Activated T-cell treated with anti-CD3 and anti-CD28 coated beads, Interleukin-2, amount 50 U/mL, for 72 hours (primary cell): ENCODE results near the gene BRSK2. TPM values are rescaled to one million over a fixed set of nuclear protein-coding genes. Genes with fewer than 3 reads are reported as not detected.
A peak's percentile ranks its signal among the peaks of the same experiment; 100 is the strongest.

Source experiments
- ATAC-seq, 2 donors: fragments of 150-1000 bp; cut with Tn5 transposase; replicated peaks in 1 of 2; 2 replicates each; pipeline ENCODE4 v1.10.0; 2021; ENCODE audit warnings: moderate library complexity in 2 of 2, mild to moderate bottlenecking in 1 of 2
- DNase-seq, 2 donors: peaks; one replicate each; pipeline ENCODE4 v3.0.0; 2021 to 2022; ENCODE audit warnings: mixed read lengths in 1 of 2
- H3K27ac Mint-ChIP-seq: one replicate; pipeline ENCODE4 v1.8.0; 2022; ENCODE audit warnings: mild to moderate bottlenecking, moderate library complexity, mixed read lengths
- H3K27me3 Mint-ChIP-seq: one replicate; pipeline ENCODE4 v1.8.0; 2022; ENCODE audit warnings: low read depth, mixed read lengths
- H3K36me3 Mint-ChIP-seq, 2 donors: one replicate each; pipeline ENCODE4 v1.8.0; 2022; ENCODE audit warnings: mixed read lengths in 2 of 2, mild to moderate bottlenecking in 1 of 2; ENCODE audit not compliant: insufficient read depth in 2 of 2
- H3K4me1 Mint-ChIP-seq: one replicate; pipeline ENCODE4 v1.8.0; 2022; ENCODE audit warnings: low read depth, mixed read lengths
- H3K4me3 Mint-ChIP-seq, 2 donors: one replicate each; pipeline ENCODE4 v1.8.0; 2022; ENCODE audit warnings: mild to moderate bottlenecking in 2 of 2, mixed read lengths in 2 of 2, moderate library complexity in 2 of 2
- H3K9me3 Mint-ChIP-seq, 2 donors: one replicate each; pipeline ENCODE4 v1.8.0; 2022; ENCODE audit warnings: mixed read lengths in 2 of 2
- total RNA-seq, 2 donors: library from RNA; stranded (reverse); gene quantifications; one replicate each; pipeline ENCODE4 v1.2.3, GENCODE V29; 2022

Gene BRSK2
- total RNA-seq, 2 donors from 2014 or later, result 0.51 to 0.84 TPM

- Mint-ChIP-seq H3K27me3 (no peaks in the 10 kb centered on the region), H3K9me3 (no peaks in the 10 kb centered on the region), H3K36me3 (peaks cover 0 to 4% of the 10 kb centered on the region in 2 donors), H3K4me3 (no peak overlapping the region), H3K27ac (no peak overlapping the region), H3K4me1 (no peaks in the 10 kb centered on the region)
- DNase-seq, result no peak
- ATAC-seq, result no peak
These were observed 87.4 kb downstream of the BRSK2 start for GRCh38 chr11:1476940-1477736.

GRCh38 chr11:1478011-1478410, 88.3 kb downstream of the BRSK2 start:
- Mint-ChIP-seq H3K36me3 (peaks cover 0 to 4% of the 10 kb centered on the region in 2 donors), H3K4me3 (no peak overlapping the region), H3K4me1 (no peaks in the 10 kb centered on the region), H3K27me3 (no peaks in the 10 kb centered on the region), H3K27ac (peak overlapping the region; percentile 25), H3K9me3 (no peaks in the 10 kb centered on the region)
- no peak for DNase-seq
- no peak for ATAC-seq

GRCh38 chr11:1478544-1478943, 88.8 kb downstream of the BRSK2 start:
- ATAC-seq, result no peak
- Mint-ChIP-seq H3K9me3 (no peaks in the 10 kb centered on the region), H3K4me3 (no peak overlapping the region), H3K27me3 (no peaks in the 10 kb centered on the region), H3K36me3 (peaks cover 0 to 4% of the 10 kb centered on the region in 2 donors), H3K27ac (no peak overlapping the region), H3K4me1 (no peaks in the 10 kb centered on the region)
- no peak for DNase-seq

- peaks cover 0 to 4% of the 10 kb centered on the region in 2 donors for H3K36me3 Mint-ChIP-seq
These were observed 89.4 kb downstream of the BRSK2 start for GRCh38 chr11:1479006-1479677.

GRCh38 chr11:1479678-1480118, 90.0 kb downstream of the BRSK2 start:
- H3K36me3 Mint-ChIP-seq, result peaks cover 0 to 4% of the 10 kb centered on the region in 2 donors
- no peaks in the 10 kb centered on the region for H3K4me1 Mint-ChIP-seq
- H3K4me3 Mint-ChIP-seq, result no peak overlapping the region
- no peak for ATAC-seq
- H3K9me3 Mint-ChIP-seq, result no peaks in the 10 kb centered on the region
- H3K27me3 Mint-ChIP-seq, result no peaks in the 10 kb centered on the region
- no peak overlapping the region for H3K27ac Mint-ChIP-seq
- DNase-seq, result no peak

More at GRCh38 chr11:1479006-1479677, 89.4 kb downstream of the BRSK2 start:
- Mint-ChIP-seq H3K4me3 (no peak overlapping the region), H3K4me1 (no peaks in the 10 kb centered on the region), H3K9me3 (no peaks in the 10 kb centered on the region), H3K27ac (no peak overlapping the region), H3K27me3 (no peaks in the 10 kb centered on the region)
- ATAC-seq (no peak), DNase-seq (no peak)

- Mint-ChIP-seq H3K4me3 (no peak overlapping the region), H3K9me3 (no peaks in the 10 kb centered on the region), H3K36me3 (peaks cover 0 to 4% of the 10 kb centered on the region in 2 donors), H3K27ac (no peak overlapping the region), H3K4me1 (peaks cover 2% of the 10 kb centered on the region), H3K27me3 (no peaks in the 10 kb centered on the region)
- DNase-seq (no peak), ATAC-seq (no peak)
These were observed 90.4 kb downstream of the BRSK2 start for GRCh38 chr11:1480191-1480554.

- no peak overlapping the region for H3K4me3 Mint-ChIP-seq
- H3K27ac Mint-ChIP-seq, result no peak overlapping the region
- peaks cover 0 to 4% of the 10 kb centered on the region in 2 donors for H3K36me3 Mint-ChIP-seq
- peaks cover 8% of the 10 kb centered on the region for H3K4me1 Mint-ChIP-seq
- no peak for DNase-seq
- no peaks in the 10 kb centered on the region for H3K27me3 Mint-ChIP-seq
- H3K9me3 Mint-ChIP-seq, result no peaks in the 10 kb centered on the region
- no peak for ATAC-seq
These were observed 91.1 kb downstream of the BRSK2 start for GRCh38 chr11:1480555-1481482.

- Mint-ChIP-seq H3K27ac (no peak overlapping the region), H3K36me3 (peaks cover 0 to 2% of the 10 kb centered on the region in 2 donors), H3K9me3 (no peaks in the 10 kb centered on the region), H3K4me1 (peaks cover 8% of the 10 kb centered on the region), H3K4me3 (no peak overlapping the region), H3K27me3 (no peaks in the 10 kb centered on the region)
- no peak for DNase-seq
- ATAC-seq, result no peak
These were observed 91.7 kb downstream of the BRSK2 start for GRCh38 chr11:1481483-1481825.

- Mint-ChIP-seq H3K27me3 (no peaks in the 10 kb centered on the region), H3K36me3 (peaks cover 0 to 1% of the 10 kb centered on the region in 2 donors), H3K27ac (no peak overlapping the region), H3K9me3 (no peaks in the 10 kb centered on the region), H3K4me1 (peaks cover 8% of the 10 kb centered on the region), H3K4me3 (no peak overlapping the region)
- no peak for ATAC-seq
- no peak for DNase-seq
These were observed 92.2 kb downstream of the BRSK2 start for GRCh38 chr11:1481861-1482441.

- H3K4me3 Mint-ChIP-seq, result no peak overlapping the region
- no peak overlapping the region for H3K27ac Mint-ChIP-seq
- no peaks in the 10 kb centered on the region for H3K27me3 Mint-ChIP-seq
- ATAC-seq (no peak), DNase-seq (no peak)
- H3K4me1 Mint-ChIP-seq, result peaks cover 8% of the 10 kb centered on the region
- peaks cover 0 to 1% of the 10 kb centered on the region in 2 donors for H3K36me3 Mint-ChIP-seq
- no peaks in the 10 kb centered on the region for H3K9me3 Mint-ChIP-seq
These were observed 93.1 kb downstream of the BRSK2 start for GRCh38 chr11:1482581-1483444.

- ATAC-seq, result no peak
- peaks cover 0 to 1% of the 10 kb centered on the region in 2 donors for H3K36me3 Mint-ChIP-seq
- peaks cover 8% of the 10 kb centered on the region for H3K4me1 Mint-ChIP-seq
- no peak for DNase-seq
- no peak overlapping the region for H3K4me3 Mint-ChIP-seq
- H3K27ac Mint-ChIP-seq, result no peak overlapping the region
- H3K9me3 Mint-ChIP-seq, result no peaks in the 10 kb centered on the region
- no peaks in the 10 kb centered on the region for H3K27me3 Mint-ChIP-seq
These were observed 93.8 kb downstream of the BRSK2 start for GRCh38 chr11:1483445-1483961.
